Neural progenitor cell (in vitro differentiated cells): ENCODE data around the gene P3H4.

Experiments
- EZH2 ChIP-seq: fragments of 200-600 bp; sonication (generic); IDR thresholded peaks from 2 replicates; pipeline ENCODE4 v1.6.1; 2017; ENCODE audit warnings: antibody characterized with exemption, mild to moderate bottlenecking, moderate library complexity
- EZH2phosphoT487 ChIP-seq: fragments of 200-600 bp; sonication (generic); IDR thresholded peaks from 2 replicates; pipeline ENCODE4 v1.6.1; 2017; ENCODE audit warnings: antibody characterized with exemption
- TF ChIP-seq, protein P1 (sequence below): fragments of 200-600 bp; sonication (generic); IDR thresholded peaks from 2 replicates; pipeline ENCODE4 v1.5.1; 2017; ENCODE audit warnings: antibody characterized with exemption, mild to moderate bottlenecking

DNA sequence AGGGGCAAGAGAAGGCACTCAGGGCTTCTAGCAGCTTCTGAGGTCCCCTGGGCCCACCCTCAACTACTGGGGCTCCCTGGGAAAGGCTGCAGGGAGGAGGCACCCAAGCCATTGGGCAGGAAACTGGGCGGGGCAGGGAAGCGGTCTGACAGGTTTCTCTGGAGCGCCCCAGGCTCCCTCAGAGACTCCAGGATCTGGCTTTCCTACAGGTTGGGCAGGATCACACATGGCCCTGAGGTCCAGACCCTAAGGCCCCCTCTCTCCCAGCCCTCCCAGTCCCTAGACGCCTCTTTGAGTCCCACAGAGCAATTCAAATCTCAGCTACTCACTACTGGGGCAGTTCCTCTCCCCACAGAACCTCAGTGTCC is 39.5 kb downstream of the P3H4 start:
- TF ChIP-seq, protein P1, sequence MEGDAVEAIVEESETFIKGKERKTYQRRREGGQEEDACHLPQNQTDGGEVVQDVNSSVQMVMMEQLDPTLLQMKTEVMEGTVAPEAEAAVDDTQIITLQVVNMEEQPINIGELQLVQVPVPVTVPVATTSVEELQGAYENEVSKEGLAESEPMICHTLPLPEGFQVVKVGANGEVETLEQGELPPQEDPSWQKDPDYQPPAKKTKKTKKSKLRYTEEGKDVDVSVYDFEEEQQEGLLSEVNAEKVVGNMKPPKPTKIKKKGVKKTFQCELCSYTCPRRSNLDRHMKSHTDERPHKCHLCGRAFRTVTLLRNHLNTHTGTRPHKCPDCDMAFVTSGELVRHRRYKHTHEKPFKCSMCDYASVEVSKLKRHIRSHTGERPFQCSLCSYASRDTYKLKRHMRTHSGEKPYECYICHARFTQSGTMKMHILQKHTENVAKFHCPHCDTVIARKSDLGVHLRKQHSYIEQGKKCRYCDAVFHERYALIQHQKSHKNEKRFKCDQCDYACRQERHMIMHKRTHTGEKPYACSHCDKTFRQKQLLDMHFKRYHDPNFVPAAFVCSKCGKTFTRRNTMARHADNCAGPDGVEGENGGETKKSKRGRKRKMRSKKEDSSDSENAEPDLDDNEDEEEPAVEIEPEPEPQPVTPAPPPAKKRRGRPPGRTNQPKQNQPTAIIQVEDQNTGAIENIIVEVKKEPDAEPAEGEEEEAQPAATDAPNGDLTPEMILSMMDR: no peak
- TF ChIP-seq EZH2: no peak
- no peak for TF ChIP-seq EZH2phosphoT487
